Neural cell (in vitro differentiated cells): ENCODE results near the gene SLC25A18.

Experiments used
- EZH2 ChIP-seq: fragments of 200-600, 300-800 bp; shearing (Covaris generic), sonication (generic); IDR thresholded peaks from 2 replicates; pipeline ENCODE4 v1.6.1; 2014; ENCODE audit warnings: antibody characterized with exemption, low read length, borderline replicate concordance, mild to moderate bottlenecking; ENCODE audit not compliant: insufficient read depth, poor library complexity, severe bottlenecking
- POLR2AphosphoS5 ChIP-seq: IDR thresholded peaks from 2 replicates; pipeline ENCODE4 v1.6.1; 2012
- SMC3 ChIP-seq: fragments of 450-650 bp; conservative IDR thresholded peaks from 2 replicates; pipeline ENCODE4 v1.6.1; 2014; ENCODE audit warnings: antibody characterized with exemption, mild to moderate bottlenecking, moderate library complexity; ENCODE audit not compliant: poor library complexity
- TF ChIP-seq, protein P1 (sequence below): fragments of 450-650 bp; IDR thresholded peaks from 2 replicates; pipeline ENCODE4 v1.5.1; 2014; ENCODE audit warnings: antibody characterized with exemption, mild to moderate bottlenecking, moderate library complexity; ENCODE audit not compliant: poor library complexity, severe bottlenecking
- TF ChIP-seq, protein P2 (sequence below): IDR thresholded peaks from 2 replicates; pipeline ENCODE4 v1.6.1; 2012; ENCODE audit warnings: borderline replicate concordance

DNA sequence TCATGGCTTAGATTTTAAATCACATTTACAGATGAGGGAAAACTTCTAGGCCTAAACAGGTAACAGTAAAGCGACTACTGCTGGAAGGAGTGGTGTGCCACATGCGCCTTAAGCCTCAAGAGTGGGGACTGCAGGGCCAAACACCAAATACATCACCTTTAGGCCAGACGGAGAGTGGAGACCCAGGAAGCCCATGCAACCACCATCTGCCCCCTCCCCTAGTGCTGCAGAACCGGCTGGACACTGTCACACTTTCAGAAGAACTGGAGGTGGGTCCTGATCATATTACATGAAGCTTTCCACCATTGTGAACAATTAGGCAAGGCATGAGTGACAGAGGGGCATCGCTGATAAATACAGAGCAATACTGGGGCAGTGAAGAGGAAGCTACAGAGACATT is 28.9 kb downstream of the SLC25A18 start:
- TF ChIP-seq EZH2 (no peak), SMC3 (no peak), POLR2AphosphoS5 (no peak)
- TF ChIP-seq, protein P1, sequence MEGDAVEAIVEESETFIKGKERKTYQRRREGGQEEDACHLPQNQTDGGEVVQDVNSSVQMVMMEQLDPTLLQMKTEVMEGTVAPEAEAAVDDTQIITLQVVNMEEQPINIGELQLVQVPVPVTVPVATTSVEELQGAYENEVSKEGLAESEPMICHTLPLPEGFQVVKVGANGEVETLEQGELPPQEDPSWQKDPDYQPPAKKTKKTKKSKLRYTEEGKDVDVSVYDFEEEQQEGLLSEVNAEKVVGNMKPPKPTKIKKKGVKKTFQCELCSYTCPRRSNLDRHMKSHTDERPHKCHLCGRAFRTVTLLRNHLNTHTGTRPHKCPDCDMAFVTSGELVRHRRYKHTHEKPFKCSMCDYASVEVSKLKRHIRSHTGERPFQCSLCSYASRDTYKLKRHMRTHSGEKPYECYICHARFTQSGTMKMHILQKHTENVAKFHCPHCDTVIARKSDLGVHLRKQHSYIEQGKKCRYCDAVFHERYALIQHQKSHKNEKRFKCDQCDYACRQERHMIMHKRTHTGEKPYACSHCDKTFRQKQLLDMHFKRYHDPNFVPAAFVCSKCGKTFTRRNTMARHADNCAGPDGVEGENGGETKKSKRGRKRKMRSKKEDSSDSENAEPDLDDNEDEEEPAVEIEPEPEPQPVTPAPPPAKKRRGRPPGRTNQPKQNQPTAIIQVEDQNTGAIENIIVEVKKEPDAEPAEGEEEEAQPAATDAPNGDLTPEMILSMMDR = no peak
- TF ChIP-seq, protein P2, sequence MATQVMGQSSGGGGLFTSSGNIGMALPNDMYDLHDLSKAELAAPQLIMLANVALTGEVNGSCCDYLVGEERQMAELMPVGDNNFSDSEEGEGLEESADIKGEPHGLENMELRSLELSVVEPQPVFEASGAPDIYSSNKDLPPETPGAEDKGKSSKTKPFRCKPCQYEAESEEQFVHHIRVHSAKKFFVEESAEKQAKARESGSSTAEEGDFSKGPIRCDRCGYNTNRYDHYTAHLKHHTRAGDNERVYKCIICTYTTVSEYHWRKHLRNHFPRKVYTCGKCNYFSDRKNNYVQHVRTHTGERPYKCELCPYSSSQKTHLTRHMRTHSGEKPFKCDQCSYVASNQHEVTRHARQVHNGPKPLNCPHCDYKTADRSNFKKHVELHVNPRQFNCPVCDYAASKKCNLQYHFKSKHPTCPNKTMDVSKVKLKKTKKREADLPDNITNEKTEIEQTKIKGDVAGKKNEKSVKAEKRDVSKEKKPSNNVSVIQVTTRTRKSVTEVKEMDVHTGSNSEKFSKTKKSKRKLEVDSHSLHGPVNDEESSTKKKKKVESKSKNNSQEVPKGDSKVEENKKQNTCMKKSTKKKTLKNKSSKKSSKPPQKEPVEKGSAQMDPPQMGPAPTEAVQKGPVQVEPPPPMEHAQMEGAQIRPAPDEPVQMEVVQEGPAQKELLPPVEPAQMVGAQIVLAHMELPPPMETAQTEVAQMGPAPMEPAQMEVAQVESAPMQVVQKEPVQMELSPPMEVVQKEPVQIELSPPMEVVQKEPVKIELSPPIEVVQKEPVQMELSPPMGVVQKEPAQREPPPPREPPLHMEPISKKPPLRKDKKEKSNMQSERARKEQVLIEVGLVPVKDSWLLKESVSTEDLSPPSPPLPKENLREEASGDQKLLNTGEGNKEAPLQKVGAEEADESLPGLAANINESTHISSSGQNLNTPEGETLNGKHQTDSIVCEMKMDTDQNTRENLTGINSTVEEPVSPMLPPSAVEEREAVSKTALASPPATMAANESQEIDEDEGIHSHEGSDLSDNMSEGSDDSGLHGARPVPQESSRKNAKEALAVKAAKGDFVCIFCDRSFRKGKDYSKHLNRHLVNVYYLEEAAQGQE = no peak
